Suprapubic skin (tissue), 3 donors: Measurements from ENCODE around the gene JMJD8.

Experiments
- EP300 ChIP-seq: sonication (generic); formaldehyde crosslinking; IDR thresholded peaks from one replicate; pipeline ENCODE4 v1.6.1; 2017; ENCODE audit warnings: antibody characterized with exemption
- POLR2A ChIP-seq, 2 donors: fragments of 450-650 bp; IDR thresholded peaks; one replicate each; pipeline ENCODE4 v1.6.1; 2017; ENCODE audit warnings: antibody characterized with exemption in 2 of 2, mild to moderate bottlenecking in 2 of 2, moderate library complexity in 2 of 2
- TF ChIP-seq, protein P1 (sequence below), 2 donors: fragments of 200-600 bp in 1 of 2; fragments of 450-650 bp in 1 of 2; sonication (generic) in 1 of 2; IDR thresholded peaks; one replicate each; pipeline ENCODE4 v1.5.1; 2016 to 2019; ENCODE audit warnings: antibody characterized with exemption in 2 of 2, mild to moderate bottlenecking in 1 of 2, moderate library complexity in 1 of 2

DNA sequence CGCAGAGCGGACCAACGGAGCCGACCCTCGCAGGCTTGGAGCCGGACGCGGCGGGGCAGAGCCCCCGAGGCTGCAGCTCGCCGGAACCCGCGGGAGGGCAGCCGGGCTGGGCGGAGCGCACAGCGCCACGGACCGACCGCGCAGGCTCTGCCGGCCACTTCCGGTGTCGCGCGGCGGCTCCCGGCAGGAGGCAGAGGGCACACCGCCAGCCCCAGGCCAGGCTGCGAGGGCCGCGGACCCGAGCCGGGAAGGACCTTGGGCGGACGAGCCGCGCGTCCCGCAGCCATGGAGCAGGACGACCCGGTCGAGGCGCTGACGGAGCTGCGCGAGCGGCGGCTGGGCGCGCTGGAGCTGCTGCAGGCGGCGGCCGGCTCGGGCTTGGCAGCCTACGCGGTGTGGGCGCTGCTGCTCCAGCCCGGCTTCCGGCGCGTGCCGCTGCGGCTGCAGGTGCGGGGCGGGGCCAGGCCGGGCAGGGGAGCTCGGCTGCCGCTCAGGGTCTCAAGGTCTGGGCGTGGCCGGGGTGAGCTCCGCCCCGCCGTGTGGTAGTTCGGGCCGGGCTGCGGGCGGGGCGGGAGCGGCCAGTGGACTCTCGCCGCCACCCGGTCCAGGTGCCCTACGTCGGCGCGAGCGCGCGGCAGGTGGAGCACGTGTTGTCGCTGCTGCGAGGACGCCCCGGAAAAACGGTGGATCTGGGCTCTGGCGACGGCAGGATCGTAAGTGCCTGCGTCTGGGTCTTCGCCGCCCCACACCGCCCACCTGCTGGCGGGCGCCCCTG is 37.0 kb upstream of the JMJD8 start, which contains the start of gene ANTKMT:
- TF ChIP-seq, protein P1, sequence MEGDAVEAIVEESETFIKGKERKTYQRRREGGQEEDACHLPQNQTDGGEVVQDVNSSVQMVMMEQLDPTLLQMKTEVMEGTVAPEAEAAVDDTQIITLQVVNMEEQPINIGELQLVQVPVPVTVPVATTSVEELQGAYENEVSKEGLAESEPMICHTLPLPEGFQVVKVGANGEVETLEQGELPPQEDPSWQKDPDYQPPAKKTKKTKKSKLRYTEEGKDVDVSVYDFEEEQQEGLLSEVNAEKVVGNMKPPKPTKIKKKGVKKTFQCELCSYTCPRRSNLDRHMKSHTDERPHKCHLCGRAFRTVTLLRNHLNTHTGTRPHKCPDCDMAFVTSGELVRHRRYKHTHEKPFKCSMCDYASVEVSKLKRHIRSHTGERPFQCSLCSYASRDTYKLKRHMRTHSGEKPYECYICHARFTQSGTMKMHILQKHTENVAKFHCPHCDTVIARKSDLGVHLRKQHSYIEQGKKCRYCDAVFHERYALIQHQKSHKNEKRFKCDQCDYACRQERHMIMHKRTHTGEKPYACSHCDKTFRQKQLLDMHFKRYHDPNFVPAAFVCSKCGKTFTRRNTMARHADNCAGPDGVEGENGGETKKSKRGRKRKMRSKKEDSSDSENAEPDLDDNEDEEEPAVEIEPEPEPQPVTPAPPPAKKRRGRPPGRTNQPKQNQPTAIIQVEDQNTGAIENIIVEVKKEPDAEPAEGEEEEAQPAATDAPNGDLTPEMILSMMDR (IDR thresholded peaks at IDR 0.05), result no peak
- TF ChIP-seq POLR2A (IDR thresholded peaks at IDR 0.05) (no peak), EP300 (no peak)
